ENCODE measurements around the gene INSYN1.

GRCh38 chr15:73709686-73710085 is 43.5 kb downstream of the INSYN1 start:
- TF ChIP-seq POLR2A (IDR thresholded peaks at IDR 0.05) (no peak), EP300 (IDR thresholded peaks at IDR 0.05) (no peak), POLR2AphosphoS5 (IDR thresholded peaks at IDR 0.05) (no peak)
- TF ChIP-seq, protein P1, sequence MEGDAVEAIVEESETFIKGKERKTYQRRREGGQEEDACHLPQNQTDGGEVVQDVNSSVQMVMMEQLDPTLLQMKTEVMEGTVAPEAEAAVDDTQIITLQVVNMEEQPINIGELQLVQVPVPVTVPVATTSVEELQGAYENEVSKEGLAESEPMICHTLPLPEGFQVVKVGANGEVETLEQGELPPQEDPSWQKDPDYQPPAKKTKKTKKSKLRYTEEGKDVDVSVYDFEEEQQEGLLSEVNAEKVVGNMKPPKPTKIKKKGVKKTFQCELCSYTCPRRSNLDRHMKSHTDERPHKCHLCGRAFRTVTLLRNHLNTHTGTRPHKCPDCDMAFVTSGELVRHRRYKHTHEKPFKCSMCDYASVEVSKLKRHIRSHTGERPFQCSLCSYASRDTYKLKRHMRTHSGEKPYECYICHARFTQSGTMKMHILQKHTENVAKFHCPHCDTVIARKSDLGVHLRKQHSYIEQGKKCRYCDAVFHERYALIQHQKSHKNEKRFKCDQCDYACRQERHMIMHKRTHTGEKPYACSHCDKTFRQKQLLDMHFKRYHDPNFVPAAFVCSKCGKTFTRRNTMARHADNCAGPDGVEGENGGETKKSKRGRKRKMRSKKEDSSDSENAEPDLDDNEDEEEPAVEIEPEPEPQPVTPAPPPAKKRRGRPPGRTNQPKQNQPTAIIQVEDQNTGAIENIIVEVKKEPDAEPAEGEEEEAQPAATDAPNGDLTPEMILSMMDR (IDR thresholded peaks at IDR 0.05) = no peak

All from stomach (tissue), 4 donors.